Osteoblast (primary cell): ENCODE data around the gene HSBP1L1. TPM values are rescaled to one million over a fixed set of nuclear protein-coding genes. Genes with fewer than 3 reads are reported as not detected.
A peak's percentile ranks its signal among the peaks of the same experiment; 100 is the strongest.

Experiments used
- DNase-seq: peaks from one replicate; pipeline ENCODE4 v3.0.0; 2011; ENCODE audit warnings: low spot score, mixed read lengths; ENCODE audit not compliant: insufficient read length; ENCODE audit errors: missing footprints
- H2AFZ ChIP-seq: 2 replicates; pipeline ENCODE4 v1.6.0; 2011; ENCODE audit warnings: mild to moderate bottlenecking, low read length
- H3K27ac ChIP-seq: 2 replicates; pipeline ENCODE4 v1.5.1; 2011; ENCODE audit warnings: mild to moderate bottlenecking, low read depth, low read length, moderate library complexity
- H3K27me3 ChIP-seq: 2 replicates; pipeline ENCODE4 v1.6.0; 2012; ENCODE audit warnings: mild to moderate bottlenecking, control low read depth, inconsistent platforms, low read length, moderate library complexity; ENCODE audit not compliant: insufficient read depth
- H3K36me3 ChIP-seq: 2 replicates; pipeline ENCODE4 v1.5.1; 2011; ENCODE audit warnings: mild to moderate bottlenecking, low read length, control low read depth, moderate library complexity; ENCODE audit not compliant: insufficient read depth
- H3K4me1 ChIP-seq: 2 replicates; pipeline ENCODE4 v1.5.1; 2011; ENCODE audit warnings: mild to moderate bottlenecking, low read length, control low read depth, moderate library complexity; ENCODE audit not compliant: insufficient read depth
- H3K4me2 ChIP-seq: 2 replicates; pipeline ENCODE4 v1.6.0; 2011; ENCODE audit warnings: mild to moderate bottlenecking, low read length; ENCODE audit not compliant: insufficient read depth
- H3K4me3 ChIP-seq: fragments of 200-600 bp; sonication (generic); 3 replicates; pipeline ENCODE4 v1.5.1; 2012; ENCODE audit warnings: mild to moderate bottlenecking, low read length, inconsistent platforms; ENCODE audit not compliant: insufficient read depth
- H3K79me2 ChIP-seq: 2 replicates; pipeline ENCODE4 v1.6.0; 2012; ENCODE audit warnings: mild to moderate bottlenecking, low read length, control low read depth, inconsistent platforms; ENCODE audit not compliant: insufficient read depth
- H3K9me3 ChIP-seq: 2 replicates; pipeline ENCODE4 v1.5.1; 2011; ENCODE audit warnings: low read depth, low read length, control low read depth
- H4K20me1 ChIP-seq: 2 replicates; pipeline ENCODE4 v1.6.0; 2012; ENCODE audit warnings: mild to moderate bottlenecking, low read length, control low read depth; ENCODE audit not compliant: insufficient read depth
- total RNA-seq: library from RNA; depleted of rRNA; stranded (reverse); fragments of >200 nt; gene quantifications from 2 replicates; pipeline ENCODE4 v1.2.3, GENCODE V29; 2012
- TF ChIP-seq, protein P1 (sequence below): IDR thresholded peaks from 2 replicates; pipeline ENCODE4 v1.5.1; 2011; ENCODE audit warnings: mild to moderate bottlenecking, low read depth, low read length, moderate library complexity; ENCODE audit errors: extremely low read depth

The HSBP1L1 gene
- 9.4 and 11.2 TPM in 2 replicates for total RNA-seq

DNA sequence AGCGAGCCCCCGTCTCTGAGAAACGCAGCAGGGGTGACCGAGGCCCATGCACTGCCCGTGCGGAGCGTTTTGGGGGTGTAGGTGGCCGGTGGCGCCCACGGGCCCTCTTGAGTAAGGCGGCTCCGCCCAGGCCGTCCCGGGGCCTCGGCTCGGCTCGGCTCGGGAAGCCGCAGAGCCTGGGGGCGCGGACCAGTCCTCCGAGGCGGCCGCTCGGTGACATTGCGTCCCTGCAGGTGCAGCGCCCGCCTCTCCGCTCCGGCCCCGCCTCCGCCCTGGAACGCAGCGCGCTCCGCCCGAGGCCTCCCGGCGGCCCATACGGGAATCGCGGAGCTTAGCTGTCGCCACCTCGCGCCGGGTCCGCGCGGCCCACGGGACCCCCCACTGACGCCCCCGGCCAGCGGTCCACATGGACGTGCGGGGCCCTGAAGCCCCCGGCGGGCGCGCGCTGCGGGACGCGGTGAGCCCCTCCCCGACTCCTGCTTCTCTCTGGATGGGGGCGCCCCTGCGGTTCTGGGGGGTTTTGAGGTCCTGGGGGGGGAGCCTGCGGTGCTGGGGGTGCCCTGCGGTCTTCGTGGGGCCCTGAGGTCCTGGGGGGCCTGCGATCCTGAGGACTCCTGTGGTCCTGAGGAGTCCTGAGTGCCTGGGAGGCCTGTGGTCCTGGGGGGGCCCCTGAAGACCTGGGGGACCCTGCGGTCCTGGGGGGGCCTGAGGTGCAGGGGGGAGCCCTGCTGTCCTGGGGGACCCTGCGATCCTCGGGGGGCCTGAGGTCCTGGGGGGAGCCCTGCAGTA is at the start of gene HSBP1L1:
HSBP1L1 (plus strand) TSS at position 314 of the 789 bp plus-strand sequence; CDS start at position 407, 93 bp downstream.
- H3K4me3 ChIP-seq, result peak within 1 kb of the TSS; percentile 82
- TF ChIP-seq, protein P1, sequence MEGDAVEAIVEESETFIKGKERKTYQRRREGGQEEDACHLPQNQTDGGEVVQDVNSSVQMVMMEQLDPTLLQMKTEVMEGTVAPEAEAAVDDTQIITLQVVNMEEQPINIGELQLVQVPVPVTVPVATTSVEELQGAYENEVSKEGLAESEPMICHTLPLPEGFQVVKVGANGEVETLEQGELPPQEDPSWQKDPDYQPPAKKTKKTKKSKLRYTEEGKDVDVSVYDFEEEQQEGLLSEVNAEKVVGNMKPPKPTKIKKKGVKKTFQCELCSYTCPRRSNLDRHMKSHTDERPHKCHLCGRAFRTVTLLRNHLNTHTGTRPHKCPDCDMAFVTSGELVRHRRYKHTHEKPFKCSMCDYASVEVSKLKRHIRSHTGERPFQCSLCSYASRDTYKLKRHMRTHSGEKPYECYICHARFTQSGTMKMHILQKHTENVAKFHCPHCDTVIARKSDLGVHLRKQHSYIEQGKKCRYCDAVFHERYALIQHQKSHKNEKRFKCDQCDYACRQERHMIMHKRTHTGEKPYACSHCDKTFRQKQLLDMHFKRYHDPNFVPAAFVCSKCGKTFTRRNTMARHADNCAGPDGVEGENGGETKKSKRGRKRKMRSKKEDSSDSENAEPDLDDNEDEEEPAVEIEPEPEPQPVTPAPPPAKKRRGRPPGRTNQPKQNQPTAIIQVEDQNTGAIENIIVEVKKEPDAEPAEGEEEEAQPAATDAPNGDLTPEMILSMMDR, result no peak
- peaks cover 15% of the 10 kb centered on the region for H3K36me3 ChIP-seq
- H3K79me2 ChIP-seq, result peaks cover 20% of the 10 kb centered on the region
- H3K9me3 ChIP-seq, result no peaks in the 10 kb centered on the region
- H4K20me1 ChIP-seq, result peaks cover 6% of the 10 kb centered on the region
- peaks cover 44% of the 10 kb centered on the region for H3K4me1 ChIP-seq
- peak within 1 kb of the TSS; percentile 86 for H3K4me2 ChIP-seq
- peak within 1 kb of the TSS; percentile 53 for H2AFZ ChIP-seq
- H3K27ac ChIP-seq, result peak within 1 kb of the TSS; percentile 83
- DNase-seq, result peak; percentile 93
- H3K27me3 ChIP-seq, result no peaks in the 10 kb centered on the region

DNA sequence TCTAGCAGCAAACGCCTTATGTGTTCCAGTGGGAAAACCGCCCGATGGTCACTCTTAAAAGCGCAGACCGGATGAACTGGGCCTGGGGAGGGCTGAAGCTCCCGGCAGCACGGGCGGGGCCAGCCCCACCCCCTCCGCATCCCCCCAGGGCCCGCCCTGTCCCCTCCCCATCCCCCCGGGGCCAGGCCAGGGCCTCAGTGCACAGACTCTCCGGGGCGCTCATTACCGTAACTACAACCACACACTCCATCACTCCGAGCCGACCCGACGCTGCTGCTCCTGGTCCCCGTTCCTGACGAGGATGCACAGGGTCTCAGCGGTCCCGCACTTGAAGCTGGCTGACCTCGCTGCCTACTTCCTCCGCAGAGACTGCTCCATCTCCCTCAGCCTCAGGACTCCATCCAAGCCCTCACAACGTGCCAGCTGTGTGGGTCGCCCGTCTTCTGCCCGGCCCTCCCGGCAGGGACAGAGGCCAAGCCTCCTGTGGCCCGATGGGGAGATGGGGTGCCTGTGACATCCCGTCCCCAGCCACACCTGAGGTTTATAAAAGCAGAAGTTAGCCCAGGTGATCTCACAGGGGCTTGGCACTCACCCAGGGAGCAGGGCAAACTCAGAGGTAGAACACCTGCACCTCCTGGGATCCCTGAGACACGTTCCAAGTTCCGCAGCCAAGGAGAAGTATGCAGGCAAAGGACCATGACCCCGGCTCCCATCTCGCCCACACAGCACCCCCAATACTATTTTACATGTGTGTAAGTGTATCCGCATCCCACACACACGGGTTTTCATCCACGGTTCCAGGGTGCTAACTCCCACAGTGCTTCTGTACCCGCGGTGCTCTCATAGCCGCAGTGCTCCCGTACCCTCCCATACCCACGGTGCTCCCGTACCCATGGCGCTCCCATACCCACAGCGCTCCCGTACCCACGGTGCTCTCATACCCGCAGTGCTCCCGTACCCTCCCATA is 49.0 kb upstream of the HSBP1L1 start:
- Histone ChIP-seq H3K27me3 (no peaks in the 10 kb centered on the region), H4K20me1 (peaks cover 15% of the 10 kb centered on the region), H3K27ac (no peak overlapping the region), H3K4me1 (no peaks in the 10 kb centered on the region), H3K79me2 (peaks cover 16% of the 10 kb centered on the region), H3K9me3 (no peaks in the 10 kb centered on the region), H3K4me3 (no peak overlapping the region), H2AFZ (no peak overlapping the region), H3K4me2 (no peak overlapping the region), H3K36me3 (no peaks in the 10 kb centered on the region)
- DNase-seq, result peak; percentile 74
- TF ChIP-seq, protein P1, result no peak

DNA sequence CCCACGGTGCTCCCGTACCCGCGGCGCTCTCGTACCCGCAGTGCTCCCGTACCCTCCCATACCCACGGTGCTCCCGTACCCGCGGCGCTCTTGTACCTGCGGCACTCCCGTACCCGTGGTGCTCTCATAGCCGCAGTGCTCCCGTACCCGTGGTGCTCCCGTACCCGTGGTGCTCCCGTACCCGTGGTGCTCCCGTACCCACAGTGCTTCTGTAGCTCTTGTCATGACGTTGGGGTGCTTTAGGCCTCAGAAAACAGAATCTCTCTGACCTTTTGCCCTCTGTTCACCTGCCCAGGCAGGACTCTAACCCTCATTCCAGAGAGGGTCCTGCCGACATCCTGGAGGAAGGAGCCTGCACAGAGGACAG is 48.3 kb upstream of the HSBP1L1 start:
- Histone ChIP-seq H3K36me3 (no peaks in the 10 kb centered on the region), H4K20me1 (peaks cover 15% of the 10 kb centered on the region), H3K79me2 (peaks cover 11% of the 10 kb centered on the region), H3K27ac (no peak overlapping the region), H3K27me3 (no peaks in the 10 kb centered on the region), H3K4me3 (no peak overlapping the region), H3K4me1 (no peaks in the 10 kb centered on the region), H2AFZ (no peak overlapping the region), H3K9me3 (no peaks in the 10 kb centered on the region), H3K4me2 (no peak overlapping the region)
- TF ChIP-seq, protein P1, result no peak
- peak; percentile 22 for DNase-seq
